K562 (cell line): ENCODE results near the gene KCP. TPM values are rescaled to one million over a fixed set of nuclear protein-coding genes. Genes with fewer than 3 reads are reported as not detected.

Source experiments
- ARID4B ChIP-seq: sonication (generic); formaldehyde crosslinking; IDR thresholded peaks from 2 replicates; pipeline ENCODE4 v1.8.0; 2022; ENCODE audit warnings: mild to moderate bottlenecking, missing genetic modification reagents
- CHD4 ChIP-seq: fragments of 200-600 bp; sonication (generic); IDR thresholded peaks from 3 replicates; pipeline ENCODE4 v1.6.1; 2012; ENCODE audit warnings: low read depth, mild to moderate bottlenecking, mixed read lengths, low read length, inconsistent platforms; ENCODE audit not compliant: insufficient read depth, insufficient replicate concordance, poor library complexity, severe bottlenecking
- ETS2 ChIP-seq: IDR thresholded peaks from 2 replicates; pipeline ENCODE4 v1.6.1; 2016; ENCODE audit warnings: borderline replicate concordance, missing genetic modification characterization, mild to moderate bottlenecking, moderate library complexity, missing compliant biosample characterization; ENCODE audit not compliant: poor library complexity, severe bottlenecking
- HDAC6 ChIP-seq: IDR thresholded peaks from 2 replicates; pipeline ENCODE4 v1.6.1; 2012; ENCODE audit warnings: low read depth, mild to moderate bottlenecking, control low read depth, inconsistent platforms, low read length, moderate library complexity
- MCM7 ChIP-seq, 2 experiments: fragments of 450-650 bp; IDR thresholded peaks; 2 replicates each; pipeline ENCODE4 v1.6.1; 2016 to 2018
- NR4A1 ChIP-seq, 2 experiments: fragments of 250-450 bp in 1 of 2; fragments of 450-650 bp in 1 of 2; sonication (Bioruptor Pico) in 1 of 2; IDR thresholded peaks; 2 replicates each; pipeline versions ENCODE4 v1.4.0 to v1.6.1; 2016 to 2020; ENCODE audit warnings: mild to moderate bottlenecking in 2 of 2, missing compliant biosample characterization in 1 of 2, missing genetic modification characterization in 1 of 2, moderate library complexity in 1 of 2
- SETDB1 ChIP-seq: IDR thresholded peaks from one replicate; pipeline ENCODE4 v1.6.1; 2012; ENCODE audit warnings: low read length, control low read depth, inconsistent platforms
- SMAD1 ChIP-seq: fragments of 150-350 bp; IDR thresholded peaks from 2 replicates; pipeline ENCODE4 v1.6.1; 2014; ENCODE audit warnings: low read length, low read depth; ENCODE audit not compliant: partially characterized antibody
- TEAD2 ChIP-seq: fragments of 450-650 bp; IDR thresholded peaks from 2 replicates; pipeline ENCODE4 v1.6.1; 2016; ENCODE audit warnings: missing genetic modification characterization, control low read depth, missing compliant biosample characterization
- ZBTB43 ChIP-seq: sonication (generic); formaldehyde crosslinking; IDR thresholded peaks from 2 replicates; pipeline ENCODE4 v1.8.0; 2023; ENCODE audit warnings: mild to moderate bottlenecking, missing genetic modification reagents
- ZBTB8A ChIP-seq: fragments of 450-650 bp; IDR thresholded peaks from 2 replicates; pipeline ENCODE4 v1.6.1; 2018; ENCODE audit warnings: mild to moderate bottlenecking, moderate library complexity; ENCODE audit not compliant: partially characterized antibody
- ZKSCAN1 ChIP-seq: fragments of 150-350 bp; IDR thresholded peaks from 2 replicates; pipeline ENCODE4 v1.6.1; 2016; ENCODE audit warnings: low read depth, low read length
- ZNF311 ChIP-seq: fragments of 250-450 bp; sonication (Bioruptor Pico); IDR thresholded peaks from 2 replicates; pipeline ENCODE4 v1.4.0; 2020; ENCODE audit warnings: mild to moderate bottlenecking, moderate library complexity
- ZNF830 ChIP-seq: fragments of 250-450 bp; sonication (Bioruptor Pico); IDR thresholded peaks from 2 replicates; pipeline ENCODE4 v1.5.0; 2021; ENCODE audit warnings: mild to moderate bottlenecking
- polyA plus RNA-seq, 8 experiments: library from polyadenylated mRNA; depleted of rRNA in 4 of 8; stranded (reverse) in 5 of 8; unstranded in 3 of 8; fragments of >200 nt; fragmentation: Nextera tagmentation in 2 of 8; fragmentation: Illumina TruSeq in 1 of 8; extraction: Ambion mirVana in 2 of 8; extraction: Trizol in 1 of 8; gene quantifications; 2 replicates each; pipeline versions ENCODE4 v1.2.1 to v1.2.3, GENCODE V29; 2011 to 2014; ENCODE audit warnings: inconsistent platforms in 1 of 8, missing spikeins in 1 of 8
- total RNA-seq, 7 experiments: library from RNA; depleted of rRNA in 6 of 7; stranded (reverse); fragments of >200 nt in 6 of 7; fragmentation: Illumina TruSeq in 2 of 7; extraction: Trizol in 2 of 7; gene quantifications; 2 replicates each; pipeline versions ENCODE4 v1.2.1 to v1.2.3, GENCODE V29; 2011 to 2021; ENCODE audit warnings: low replicate concordance in 1 of 7
- TF ChIP-seq, protein P1 (sequence below), 2 experiments: IDR thresholded peaks in 1 of 2; conservative IDR thresholded peaks in 1 of 2; 2 replicates each; pipeline ENCODE4 v1.6.1; 2016; ENCODE audit warnings: low read depth in 2 of 2, mild to moderate bottlenecking in 1 of 2, missing compliant biosample characterization in 1 of 2, missing genetic modification characterization in 1 of 2, moderate library complexity in 1 of 2
- TF ChIP-seq, protein P2 (sequence below): sonication (generic); formaldehyde crosslinking; IDR thresholded peaks from 2 replicates; pipeline ENCODE4 v1.8.0; 2022; ENCODE audit warnings: mild to moderate bottlenecking, missing genetic modification reagents

Gene KCP
- total and polyA plus RNA-seq, 9 of the 15 experiments (the other 6 are each of a cell fraction or from before 2014, with no cell fraction given): 0.06 to 0.17 (median 0.12) TPM; not detected in 3

- TF ChIP-seq, protein P1, sequence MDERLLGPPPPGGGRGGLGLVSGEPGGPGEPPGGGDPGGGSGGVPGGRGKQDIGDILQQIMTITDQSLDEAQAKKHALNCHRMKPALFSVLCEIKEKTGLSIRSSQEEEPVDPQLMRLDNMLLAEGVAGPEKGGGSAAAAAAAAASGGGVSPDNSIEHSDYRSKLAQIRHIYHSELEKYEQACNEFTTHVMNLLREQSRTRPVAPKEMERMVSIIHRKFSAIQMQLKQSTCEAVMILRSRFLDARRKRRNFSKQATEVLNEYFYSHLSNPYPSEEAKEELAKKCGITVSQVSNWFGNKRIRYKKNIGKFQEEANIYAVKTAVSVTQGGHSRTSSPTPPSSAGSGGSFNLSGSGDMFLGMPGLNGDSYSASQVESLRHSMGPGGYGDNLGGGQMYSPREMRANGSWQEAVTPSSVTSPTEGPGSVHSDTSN (CRISPR knock-in tag; IDR thresholded peaks at IDR 0.05; ENCODE audit: low read depth): no peak
- TF ChIP-seq, protein P1 (tag; conservative IDR thresholded peaks at IDR 0.05; ENCODE audit: low read depth): no peak
- no peak for TF ChIP-seq MCM7 (IDR thresholded peaks at IDR 0.05)
- no peak for TF ChIP-seq SMAD1
- TF ChIP-seq ZNF830 (CRISPR knock-in tag): no peak
- TF ChIP-seq CHD4: no peak
- TF ChIP-seq ARID4B (CRISPR knock-in tag): peak; percentile 73
- TF ChIP-seq HDAC6: no peak
- no peak for TF ChIP-seq ZBTB43 (CRISPR knock-in tag)
- TF ChIP-seq NR4A1 (CRISPR knock-in tag; IDR thresholded peaks at IDR 0.05): no peak
- TF ChIP-seq NR4A1 (tag; IDR thresholded peaks at IDR 0.05): peak; percentile 80; the same call in 1 of the 2 replicates
- TF ChIP-seq ZBTB8A: no peak
- TF ChIP-seq ZKSCAN1: no peak
- TF ChIP-seq, protein P2, sequence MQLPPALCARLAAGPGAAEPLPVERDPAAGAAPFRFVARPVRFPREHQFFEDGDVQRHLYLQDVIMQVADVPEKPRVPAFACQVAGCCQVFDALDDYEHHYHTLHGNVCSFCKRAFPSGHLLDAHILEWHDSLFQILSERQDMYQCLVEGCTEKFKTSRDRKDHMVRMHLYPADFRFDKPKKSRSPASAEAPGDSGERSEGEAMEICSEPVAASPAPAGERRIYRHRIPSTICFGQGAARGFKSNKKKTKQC (CRISPR knock-in tag): peak; percentile 87
- no peak for TF ChIP-seq SETDB1
- TF ChIP-seq TEAD2: no peak
- no peak for TF ChIP-seq ZNF311 (CRISPR knock-in tag)
- TF ChIP-seq ETS2 (tag): no peak
These were observed 80.0 kb downstream of the KCP start, which contains the start of gene FLNC (continued) for GRCh38 chr7:128830231-128831177.
